ENCODE results near the gene SORCS2.

The SORCS2 gene

DNA sequence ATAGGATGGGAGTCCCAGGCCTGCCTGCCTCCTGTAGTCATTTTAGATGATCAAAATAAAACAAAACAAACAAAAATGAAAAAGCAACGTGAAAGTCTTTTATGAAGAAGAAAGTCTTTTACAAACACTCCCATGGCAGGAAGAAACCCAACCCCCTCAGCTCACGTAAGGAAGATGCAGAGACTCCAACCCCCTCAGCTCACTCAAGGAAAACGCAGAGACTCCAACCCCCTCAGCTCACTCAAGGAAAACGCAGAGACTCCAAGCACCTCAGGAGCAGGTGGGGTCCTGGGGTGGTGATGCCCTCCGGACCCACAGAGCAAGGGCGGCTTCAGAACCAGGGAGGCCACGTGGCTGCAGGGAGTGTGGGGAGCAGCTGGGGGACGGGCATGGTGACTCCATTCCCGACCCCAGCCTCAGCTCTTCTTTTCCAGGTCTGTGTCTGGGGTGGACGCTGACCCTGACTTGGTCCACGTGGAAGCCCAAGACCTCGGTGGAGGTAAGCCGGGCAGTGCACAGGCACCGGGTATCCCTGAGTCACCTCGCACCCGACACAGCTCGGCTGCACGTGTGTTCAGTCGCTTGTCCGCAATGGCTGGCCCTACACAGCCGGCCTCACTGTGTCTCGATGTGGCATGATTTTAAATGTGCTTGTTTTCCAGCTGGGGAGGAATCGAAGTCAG lies 468.9 kb downstream of the SORCS2 start:
- Histone ChIP-seq H3K9me3 (ENCODE audit: control insufficient read depth, low read length) (no peaks in the 10 kb centered on the region), H3K4me3 (ENCODE audit: insufficient read depth in 1 of 2, low read depth in 1 of 2, low read length in 2 of 2) (no peak overlapping the region), H2BK120ac (ENCODE audit: low read depth, low read length) (no peak overlapping the region), H3K23ac (ENCODE audit: low read length in 2 of 2) (no peak overlapping the region), H3K4me2 (ENCODE audit: low read length, poor library complexity, severe bottlenecking) (no peak overlapping the region), H3K79me1 (replicated peaks; ENCODE audit: low read length, poor library complexity, severe bottlenecking) (no peaks in the 10 kb centered on the region), H3K27ac (ENCODE audit: low read length, poor library complexity, severe bottlenecking) (no peak overlapping the region), H3K4me1 (ENCODE audit: control insufficient read depth, insufficient read depth, low read depth, low read length) (peaks cover 18% of the 10 kb centered on the region), H3K9ac (ENCODE audit: low read length) (no peak overlapping the region), H3K14ac (ENCODE audit: low read length in 2 of 2) (peak overlapping the region in 1 of 2 experiments; percentile 13), H3K36me3 (ENCODE audit: control insufficient read depth in 1 of 2, insufficient read depth in 2 of 2, low read depth in 1 of 2, low read length in 2 of 2) (no peaks in the 10 kb centered on the region), H4K8ac (ENCODE audit: low read length) (no peak overlapping the region), H2BK12ac (ENCODE audit: low read length in 2 of 2) (no peak overlapping the region), H2AK5ac (ENCODE audit: low read length, severe bottlenecking) (no peak overlapping the region), H3K18ac (ENCODE audit: low read depth in 1 of 2, low read length in 2 of 2) (peak overlapping the region in 1 of 2 experiments; percentile 34), H4K91ac (ENCODE audit: low read length) (no peak overlapping the region), H3K4ac (ENCODE audit: low read depth in 1 of 2, low read length in 2 of 2) (no peak overlapping the region), H2BK5ac (ENCODE audit: low read depth, low read length, poor library complexity, severe bottlenecking) (no peak overlapping the region), H2BK15ac (ENCODE audit: low read depth, poor library complexity, severe bottlenecking) (no peak overlapping the region), H2AFZ (ENCODE audit: low read depth, low read length) (no peak overlapping the region), H3K27me3 (ENCODE audit: control insufficient read depth in 1 of 2, insufficient read depth in 1 of 2, low read length in 2 of 2) (peaks cover 0 to 17% of the 10 kb centered on the region in 2 experiments)
- WGBS = 92% methylated on average over 23 of the region's 23 CpGs
- no peak for DNase-seq

DNA sequence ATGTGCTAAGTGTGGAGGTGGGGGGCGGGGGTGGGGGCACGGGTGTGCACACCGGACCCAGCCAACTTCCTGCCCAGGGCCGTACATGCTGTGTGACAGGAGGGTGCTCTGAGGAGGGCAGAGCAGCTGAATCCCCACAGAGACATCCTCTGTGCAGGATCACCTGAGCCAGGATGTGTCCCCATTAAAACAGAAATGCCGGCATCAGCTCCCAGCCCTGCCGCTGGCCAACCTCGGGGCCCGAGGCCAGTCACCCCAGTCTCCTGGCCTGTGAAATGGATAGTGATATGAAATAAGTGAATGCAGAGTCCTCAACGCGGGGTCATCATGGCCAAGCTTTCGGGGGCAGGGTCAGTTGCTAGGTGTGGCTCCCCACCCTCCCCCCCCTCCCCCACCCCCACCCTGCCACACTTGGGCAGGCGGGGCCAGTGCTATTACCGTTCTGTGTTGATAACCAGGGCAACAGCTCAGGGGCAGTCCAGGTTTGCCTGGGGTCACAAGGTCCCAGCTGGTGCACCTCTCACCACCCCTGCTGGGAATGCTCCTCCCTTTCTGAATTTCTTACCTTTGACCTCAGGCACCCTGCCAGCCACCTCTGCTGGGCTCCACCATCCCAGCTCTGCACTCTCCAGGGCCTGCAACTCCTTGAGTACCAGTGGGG lies 469.6 kb downstream of the SORCS2 start:
- Histone ChIP-seq H3K4me1 (ENCODE audit: control insufficient read depth, insufficient read depth, low read depth, low read length) (peaks cover 15% of the 10 kb centered on the region), H3K27ac (ENCODE audit: low read length, poor library complexity, severe bottlenecking) (no peak overlapping the region), H3K79me1 (replicated peaks; ENCODE audit: low read length, poor library complexity, severe bottlenecking) (no peaks in the 10 kb centered on the region), H4K8ac (ENCODE audit: low read length) (no peak overlapping the region), H3K4ac (ENCODE audit: low read depth in 1 of 2, low read length in 2 of 2) (no peak overlapping the region), H3K4me3 (ENCODE audit: insufficient read depth in 1 of 2, low read depth in 1 of 2, low read length in 2 of 2) (no peak overlapping the region), H4K91ac (ENCODE audit: low read length) (no peak overlapping the region), H2AK5ac (ENCODE audit: low read length, severe bottlenecking) (no peak overlapping the region), H2AFZ (ENCODE audit: low read depth, low read length) (no peak overlapping the region), H3K9me3 (ENCODE audit: control insufficient read depth, low read length) (no peaks in the 10 kb centered on the region), H3K9ac (ENCODE audit: low read length) (no peak overlapping the region), H3K36me3 (ENCODE audit: control insufficient read depth in 1 of 2, insufficient read depth in 2 of 2, low read depth in 1 of 2, low read length in 2 of 2) (no peaks in the 10 kb centered on the region), H3K27me3 (ENCODE audit: control insufficient read depth in 1 of 2, insufficient read depth in 1 of 2, low read length in 2 of 2) (peaks cover 0 to 17% of the 10 kb centered on the region in 2 experiments), H3K23ac (ENCODE audit: low read length in 2 of 2) (no peak overlapping the region), H3K4me2 (ENCODE audit: low read length, poor library complexity, severe bottlenecking) (no peak overlapping the region), H2BK12ac (ENCODE audit: low read length in 2 of 2) (no peak overlapping the region), H2BK5ac (ENCODE audit: low read depth, low read length, poor library complexity, severe bottlenecking) (no peak overlapping the region), H2BK15ac (ENCODE audit: low read depth, poor library complexity, severe bottlenecking) (no peak overlapping the region), H3K18ac (ENCODE audit: low read depth in 1 of 2, low read length in 2 of 2) (no peak overlapping the region), H2BK120ac (ENCODE audit: low read depth, low read length) (no peak overlapping the region), H3K14ac (ENCODE audit: low read length in 2 of 2) (no peak overlapping the region)
- DNase-seq = no peak
- 85% methylated on average over 9 of the region's 13 CpGs for WGBS

DNA sequence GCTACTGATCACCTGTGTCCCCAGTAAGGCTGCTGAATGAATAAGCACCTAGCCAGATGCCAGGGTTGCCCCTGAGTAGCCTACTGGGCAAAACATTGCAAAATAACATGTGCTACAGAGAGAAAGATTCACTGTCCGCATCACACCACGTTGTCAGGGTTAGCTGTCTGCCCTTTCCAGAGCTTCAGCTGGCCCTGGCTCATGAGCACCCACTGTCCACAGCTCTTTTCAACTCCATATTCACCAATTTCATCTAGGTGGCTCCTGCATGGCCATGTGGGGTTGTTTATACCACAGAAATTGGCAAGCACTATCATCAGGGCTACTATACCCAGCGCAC lies 470.1 kb downstream of the SORCS2 start:
- no peak overlapping the region for H2BK12ac ChIP-seq (ENCODE audit: low read length in 2 of 2)
- H2BK5ac ChIP-seq (ENCODE audit: low read depth, low read length, poor library complexity, severe bottlenecking) = no peak overlapping the region
- peaks cover 15% of the 10 kb centered on the region for H3K4me1 ChIP-seq (ENCODE audit: control insufficient read depth, insufficient read depth, low read depth, low read length)
- H3K23ac ChIP-seq (ENCODE audit: low read length in 2 of 2) = no peak overlapping the region
- H3K9me3 ChIP-seq (ENCODE audit: control insufficient read depth, low read length) = no peaks in the 10 kb centered on the region
- H3K27me3 ChIP-seq (ENCODE audit: control insufficient read depth in 1 of 2, insufficient read depth in 1 of 2, low read length in 2 of 2) = peaks cover 0 to 17% of the 10 kb centered on the region in 2 experiments
- no peak overlapping the region for H3K4me2 ChIP-seq (ENCODE audit: low read length, poor library complexity, severe bottlenecking)
- no peak overlapping the region for H3K18ac ChIP-seq (ENCODE audit: low read depth in 1 of 2, low read length in 2 of 2)
- H3K79me1 ChIP-seq (replicated peaks; ENCODE audit: low read length, poor library complexity, severe bottlenecking) = no peaks in the 10 kb centered on the region
- no peak overlapping the region for H2AK5ac ChIP-seq (ENCODE audit: low read length, severe bottlenecking)
- H2AFZ ChIP-seq (ENCODE audit: low read depth, low read length) = no peak overlapping the region
- no peak overlapping the region for H3K4ac ChIP-seq (ENCODE audit: low read depth in 1 of 2, low read length in 2 of 2)
- no peak overlapping the region for H2BK120ac ChIP-seq (ENCODE audit: low read depth, low read length)
- H2BK15ac ChIP-seq (ENCODE audit: low read depth, poor library complexity, severe bottlenecking) = no peak overlapping the region
- no peak for DNase-seq
- WGBS = 85% methylated on average over 3 of the region's 3 CpGs
- H3K14ac ChIP-seq (ENCODE audit: low read length in 2 of 2) = no peak overlapping the region
- H4K8ac ChIP-seq (ENCODE audit: low read length) = no peak overlapping the region
- H3K36me3 ChIP-seq (ENCODE audit: control insufficient read depth in 1 of 2, insufficient read depth in 2 of 2, low read depth in 1 of 2, low read length in 2 of 2) = no peaks in the 10 kb centered on the region
- no peak overlapping the region for H3K27ac ChIP-seq (ENCODE audit: low read length, poor library complexity, severe bottlenecking)
- no peak overlapping the region for H4K91ac ChIP-seq (ENCODE audit: low read length)
- H3K9ac ChIP-seq (ENCODE audit: low read length) = no peak overlapping the region
- no peak overlapping the region for H3K4me3 ChIP-seq (ENCODE audit: insufficient read depth in 1 of 2, low read depth in 1 of 2, low read length in 2 of 2)

DNA sequence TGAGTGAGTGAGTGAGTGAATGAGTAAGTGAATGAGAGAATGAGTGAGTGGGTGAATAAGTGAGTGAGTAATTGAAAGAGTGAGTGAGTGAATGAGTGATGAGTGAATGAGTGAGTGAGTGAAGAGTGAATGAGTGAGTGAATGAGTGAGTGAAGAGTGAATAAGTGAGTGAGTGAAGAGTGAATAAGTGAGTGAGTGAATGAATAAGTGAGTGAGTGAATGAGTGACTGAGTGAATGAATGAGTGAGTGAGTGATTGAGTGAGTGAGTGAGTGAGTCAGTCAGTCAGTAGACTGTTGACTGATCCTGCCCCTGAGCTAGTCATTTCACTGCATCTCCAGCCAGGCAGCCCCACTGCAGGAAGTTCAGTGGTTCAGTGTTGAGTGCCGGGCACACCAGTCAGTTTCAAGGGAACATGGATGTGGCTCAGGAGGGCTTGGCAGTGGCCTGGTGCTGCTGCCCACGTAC lies 470.8 kb downstream of the SORCS2 start:
- Histone ChIP-seq H2BK120ac (ENCODE audit: low read depth, low read length) (no peak overlapping the region), H2AFZ (ENCODE audit: low read depth, low read length) (no peak overlapping the region), H3K9me3 (ENCODE audit: control insufficient read depth, low read length) (no peaks in the 10 kb centered on the region), H3K14ac (ENCODE audit: low read length in 2 of 2) (peak overlapping the region in 1 of 2 experiments; percentile 26), H2BK15ac (ENCODE audit: low read depth, poor library complexity, severe bottlenecking) (no peak overlapping the region), H3K4ac (ENCODE audit: low read depth in 1 of 2, low read length in 2 of 2) (no peak overlapping the region), H3K27ac (ENCODE audit: low read length, poor library complexity, severe bottlenecking) (no peak overlapping the region), H3K27me3 (ENCODE audit: control insufficient read depth in 1 of 2, insufficient read depth in 1 of 2, low read length in 2 of 2) (peaks cover 0 to 17% of the 10 kb centered on the region in 2 experiments), H3K18ac (ENCODE audit: low read depth in 1 of 2, low read length in 2 of 2) (no peak overlapping the region), H2BK5ac (ENCODE audit: low read depth, low read length, poor library complexity, severe bottlenecking) (no peak overlapping the region), H2AK5ac (ENCODE audit: low read length, severe bottlenecking) (no peak overlapping the region), H3K4me2 (ENCODE audit: low read length, poor library complexity, severe bottlenecking) (no peak overlapping the region), H3K4me3 (ENCODE audit: insufficient read depth in 1 of 2, low read depth in 1 of 2, low read length in 2 of 2) (no peak overlapping the region), H3K9ac (ENCODE audit: low read length) (no peak overlapping the region), H4K91ac (ENCODE audit: low read length) (no peak overlapping the region), H3K4me1 (ENCODE audit: control insufficient read depth, insufficient read depth, low read depth, low read length) (peaks cover 15% of the 10 kb centered on the region), H3K36me3 (ENCODE audit: control insufficient read depth in 1 of 2, insufficient read depth in 2 of 2, low read depth in 1 of 2, low read length in 2 of 2) (no peaks in the 10 kb centered on the region), H3K79me1 (replicated peaks; ENCODE audit: low read length, poor library complexity, severe bottlenecking) (no peaks in the 10 kb centered on the region), H2BK12ac (ENCODE audit: low read length in 2 of 2) (no peak overlapping the region), H4K8ac (ENCODE audit: low read length) (no peak overlapping the region), H3K23ac (ENCODE audit: low read length in 2 of 2) (no peak overlapping the region)
- WGBS = 89% methylated on average over 2 of the region's 2 CpGs
- no peak for DNase-seq

All from mesenchymal stem cell (in vitro differentiated cells and primary cell).